HCT116 (cell line): Measurements from ENCODE around the gene TMEM176B. TPM values are rescaled to one million over a fixed set of nuclear protein-coding genes. Genes with fewer than 3 reads are reported as not detected.

Experiments used
- ATAC-seq: fragments of 200-7000 bp; cut with Tn5 transposase; 2 replicates; pipeline ENCODE4 v1.9.1; 2020; ENCODE audit warnings: mild to moderate bottlenecking, moderate library complexity
- BruUV-seq: library from RNA; stranded (reverse); fragments of 400-500 nt; replicated peaks from 2 replicates; lab custom pipeline; 2021; lab: Mats Ljungman, UMichigan
- CTCF ChIA-PET: fragments of 300-600 bp; sonication (Branson Sonifier 250); formaldehyde crosslinking; loops from one replicate; lab custom pipeline; 2021; ENCODE audit warnings: antibody characterized with exemption; lab: Charles Lee
- POLR2A ChIA-PET: fragments of 300-600, 350-600 bp; sonication (Branson Sonifier 250); formaldehyde crosslinking; loops from one replicate; lab custom pipeline; 2021; ENCODE audit warnings: antibody characterized with exemption; lab: Charles Lee
- RAD21 ChIA-PET, 2 experiments: fragments of 300-600 bp; sonication (Branson Sonifier 250); formaldehyde crosslinking; loops; one replicate each; lab custom pipeline; 2023; ENCODE audit warnings: low total read pairs in 2 of 2; ENCODE audit not compliant: uncharacterized antibody in 2 of 2, unreplicated experiment in 2 of 2, low non-redundant PET in 1 of 2; lab: Charles Lee
- DNase-seq: peaks from one replicate; pipeline ENCODE4 v3.0.0-alpha.2; 2010; ENCODE audit warnings: low read depth, low spot score
- H2AFZ ChIP-seq: fragments of 200-600 bp; shearing (Covaris generic), sonication (generic); 2 replicates; pipeline ENCODE4 v1.6.1; 2017; ENCODE audit warnings: low read depth, mixed run types, mixed read lengths, antibody characterized with exemption, low read length; ENCODE audit not compliant: poor library complexity, severe bottlenecking
- H3K27ac ChIP-seq: 2 replicates; pipeline ENCODE4 v1.5.1; 2012; ENCODE audit warnings: low read depth, low read length
- H3K27me3 ChIP-seq: fragments of 200-600 bp; sonication (generic); 2 replicates; pipeline ENCODE4 v1.6.1; 2016; ENCODE audit warnings: mixed run types, low read length, mixed read lengths; ENCODE audit not compliant: insufficient read depth
- H3K36me3 ChIP-seq, 2 experiments: fragments of 200-500 bp in 1 of 2; fragments of 200-600 bp in 1 of 2; sonication (Bioruptor generic) in 1 of 2; sonication (generic) in 1 of 2; 2 replicates each; pipeline versions ENCODE4 v1.5.1 to v1.6.1; 2014 to 2016; ENCODE audit warnings: low read length in 2 of 2, inconsistent platforms in 1 of 2, mixed read lengths in 1 of 2, mixed run types in 1 of 2; ENCODE audit not compliant: insufficient read depth in 2 of 2, control insufficient read depth in 1 of 2
- H3K4me1 ChIP-seq, 2 experiments: fragments of 200-600 bp in 1 of 2; sonication (generic) in 1 of 2; 2 replicates each; pipeline versions ENCODE4 v1.5.1 to v1.6.1; 2012 to 2017; ENCODE audit warnings: low read length in 2 of 2, inconsistent platforms in 1 of 2, mild to moderate bottlenecking in 1 of 2, mixed read lengths in 1 of 2, mixed run types in 1 of 2, moderate library complexity in 1 of 2; ENCODE audit not compliant: insufficient read depth in 2 of 2, control insufficient read depth in 1 of 2
- H3K4me2 ChIP-seq: fragments of 200-600 bp; sonication (generic); 2 replicates; pipeline ENCODE4 v1.6.1; 2017; ENCODE audit warnings: mixed run types, low read length, mixed read lengths
- H3K4me3 ChIP-seq, 2 experiments: fragments of 200-600 bp in 1 of 2; sonication (generic) in 1 of 2; replicated peaks in 1 of 2; 2 replicates each; pipeline ENCODE4 v1.5.1; 2011 to 2016; ENCODE audit warnings: low read length in 2 of 2, control low read depth in 1 of 2, low read depth in 1 of 2, mild to moderate bottlenecking in 1 of 2, mixed read lengths in 1 of 2, mixed run types in 1 of 2
- H3K79me2 ChIP-seq: fragments of 200-600 bp; sonication (generic); 2 replicates; pipeline ENCODE4 v1.6.1; 2017; ENCODE audit warnings: mild to moderate bottlenecking, mixed run types, low read length, moderate library complexity, mixed read lengths; ENCODE audit not compliant: insufficient read depth
- H3K9ac ChIP-seq: fragments of 200-600 bp; sonication (generic); 2 replicates; pipeline ENCODE4 v1.6.1; 2016; ENCODE audit warnings: low read length, mixed read lengths
- H3K9me2 ChIP-seq: fragments of 200-600 bp; sonication (generic), shearing (Covaris generic); 2 replicates; pipeline ENCODE4 v1.6.1; 2017; ENCODE audit warnings: mixed run types, mild to moderate bottlenecking, moderate library complexity; ENCODE audit not compliant: insufficient read depth
- H3K9me3 ChIP-seq, 2 experiments: fragments of 200-500 bp in 1 of 2; fragments of 200-600 bp in 1 of 2; sonication (Bioruptor generic) in 1 of 2; sonication (generic) in 1 of 2; 2 replicates each; pipeline ENCODE4 v1.6.1; 2014 to 2017; ENCODE audit warnings: low read length in 2 of 2, mixed read lengths in 2 of 2, inconsistent platforms in 1 of 2, low read depth in 1 of 2, mild to moderate bottlenecking in 1 of 2, mixed run types in 1 of 2, moderate library complexity in 1 of 2; ENCODE audit not compliant: control insufficient read depth in 1 of 2, insufficient read depth in 1 of 2
- H4K20me1 ChIP-seq: fragments of 200-600 bp; sonication (generic), shearing (Covaris generic); 2 replicates; pipeline ENCODE4 v1.6.1; 2017; ENCODE audit warnings: mixed run types, mild to moderate bottlenecking, moderate library complexity; ENCODE audit not compliant: insufficient read depth
- ATF3 ChIP-seq: IDR thresholded peaks from 2 replicates; pipeline ENCODE4 v1.6.1; 2012
- CBX3 ChIP-seq: IDR thresholded peaks from 2 replicates; pipeline ENCODE4 v1.6.1; 2012; ENCODE audit warnings: low read depth
- CEBPB ChIP-seq: IDR thresholded peaks from 2 replicates; pipeline ENCODE4 v1.6.1; 2012; ENCODE audit warnings: low read depth
- CTCF ChIP-seq, 3 experiments: fragments of 200-600 bp in 1 of 3; sonication (generic) in 1 of 3; IDR thresholded peaks in 2 of 3; conservative IDR thresholded peaks in 1 of 3; 2 replicates each; pipeline ENCODE4 v1.5.1; 2012 to 2017; ENCODE audit warnings: low read depth in 2 of 3, low read length in 2 of 3, antibody characterized with exemption in 1 of 3, borderline replicate concordance in 1 of 3, control low read depth in 1 of 3, mild to moderate bottlenecking in 1 of 3, mixed read lengths in 1 of 3, mixed run types in 1 of 3, moderate library complexity in 1 of 3; ENCODE audit not compliant: insufficient read depth in 1 of 3
- EGR1 ChIP-seq: IDR thresholded peaks from 2 replicates; pipeline ENCODE4 v1.6.1; 2012; ENCODE audit warnings: low read depth
- ELF1 ChIP-seq: IDR thresholded peaks from 2 replicates; pipeline ENCODE4 v1.6.1; 2012; ENCODE audit warnings: low read depth, borderline replicate concordance
- EZH2 ChIP-seq: fragments of 200-600 bp; sonication (generic); IDR thresholded peaks from 2 replicates; pipeline ENCODE4 v1.6.1; 2017; ENCODE audit warnings: antibody characterized with exemption, mixed run types
- EZH2phosphoT487 ChIP-seq: fragments of 200-600 bp; IDR thresholded peaks from 2 replicates; pipeline ENCODE4 v1.6.1; 2018; ENCODE audit warnings: antibody characterized with exemption, borderline replicate concordance
- FOSL1 ChIP-seq: IDR thresholded peaks from 2 replicates; pipeline ENCODE4 v1.6.1; 2012; ENCODE audit warnings: low read depth
- JUND ChIP-seq: IDR thresholded peaks from 2 replicates; pipeline ENCODE4 v1.6.1; 2012
- MAX ChIP-seq: IDR thresholded peaks from 2 replicates; pipeline ENCODE4 v1.6.1; 2012
- POLR2A ChIP-seq: IDR thresholded peaks from 2 replicates; pipeline ENCODE4 v1.7.0; 2011; ENCODE audit warnings: borderline replicate concordance; ENCODE audit not compliant: insufficient read depth, insufficient read length; ENCODE audit errors: extremely low read depth
- POLR2AphosphoS5 ChIP-seq: IDR thresholded peaks from 2 replicates; pipeline ENCODE4 v1.6.1; 2011; ENCODE audit warnings: mild to moderate bottlenecking, low read depth, low read length, moderate library complexity
- RAD21 ChIP-seq: IDR thresholded peaks from 2 replicates; pipeline ENCODE4 v1.6.1; 2012; ENCODE audit warnings: low read depth, mild to moderate bottlenecking
- REST ChIP-seq: IDR thresholded peaks from 2 replicates; pipeline ENCODE4 v1.6.1; 2012; ENCODE audit warnings: low read depth
- SIN3A ChIP-seq: IDR thresholded peaks from 2 replicates; pipeline ENCODE4 v1.6.1; 2012; ENCODE audit warnings: low read depth
- SP1 ChIP-seq: IDR thresholded peaks from 2 replicates; pipeline ENCODE4 v1.6.1; 2012; ENCODE audit warnings: low read depth
- SRF ChIP-seq: IDR thresholded peaks from 2 replicates; pipeline ENCODE4 v1.6.1; 2012; ENCODE audit warnings: low read depth
- ZBTB33 ChIP-seq: IDR thresholded peaks from 2 replicates; pipeline ENCODE4 v1.6.1; 2011; ENCODE audit warnings: mild to moderate bottlenecking, low read length, moderate library complexity; ENCODE audit not compliant: insufficient replicate concordance; ENCODE audit errors: extremely low read depth
- ZNF274 ChIP-seq: fragments of 200-500 bp; sonication (Bioruptor generic); IDR thresholded peaks from 2 replicates; pipeline ENCODE4 v1.6.1; 2014; ENCODE audit warnings: mild to moderate bottlenecking, low read depth, low read length, inconsistent platforms
- intact Hi-C: fragments of 100-400 bp; cut with micrococcal nuclease; formaldehyde crosslinking; loops from 2 replicates; pipeline ENCODE4 v1.10.0; 2022
- total RNA-seq: library from RNA; stranded (reverse); gene quantifications from one replicate; pipeline ENCODE4 v1.2.1, GENCODE V29; 2021; ENCODE audit not compliant: unreplicated experiment

The TMEM176B gene
- total RNA-seq, 1 experiment from 2014 or later = 0.42 TPM

- Histone ChIP-seq H3K9me3 (no peaks in the 10 kb centered on the region), H3K36me3 (no peaks in the 10 kb centered on the region), H3K9ac (no peak overlapping the region), H3K27ac (no peak overlapping the region), H3K4me3 (no peak overlapping the region), H3K9me2 (no peaks in the 10 kb centered on the region), H4K20me1 (no peaks in the 10 kb centered on the region), H3K79me2 (no peaks in the 10 kb centered on the region), H2AFZ (no peak overlapping the region), H3K4me2 (no peak overlapping the region), H3K27me3 (peaks cover 36% of the 10 kb centered on the region), H3K4me1 (no peaks in the 10 kb centered on the region)
- TF ChIP-seq REST (no peak), POLR2AphosphoS5 (no peak), FOSL1 (no peak), EGR1 (no peak), CBX3 (no peak), CEBPB (no peak), POLR2A (no peak), EZH2phosphoT487 (no peak), EZH2 (no peak), ATF3 (no peak), SRF (no peak), ELF1 (no peak), SIN3A (no peak), ZBTB33 (no peak), CTCF (IDR thresholded peaks at IDR 0.05 in 2 of 3, conservative IDR thresholded peaks at IDR 0.05 in 1 of 3; ENCODE audit: borderline replicate concordance in 1 of 3, insufficient read depth in 1 of 3, low read depth in 2 of 3, low read length in 2 of 3) (no peak), RAD21 (no peak), ZNF274 (no peak), SP1 (no peak), JUND (no peak), MAX (no peak)
- DNase-seq (no peak), ATAC-seq (no peak)
- BruUV-seq = no TSS peak
- ChIA-PET POLR2A (no interaction called here), RAD21 (no interaction called here), CTCF (no interaction called here)
- intact Hi-C loops = no loop called here
Observed at GRCh38 chr7:150848561-150849115, 48.5 kb upstream of the TMEM176B start.
